Immature natural killer cell (primary cell): ENCODE measurements around the gene CADM1. TPM values are rescaled to one million over a fixed set of nuclear protein-coding genes. Genes with fewer than 3 reads are reported as not detected.

Source experiments
- DNase-seq, 3 donors: peaks; one replicate each; pipeline ENCODE4 v3.0.0; 2022; ENCODE audit warnings: mixed read lengths in 1 of 3
- H3K27ac Mint-ChIP-seq, 6 donors: one replicate each; pipeline ENCODE4 v1.8.0; 2020; ENCODE audit warnings: mixed read lengths in 6 of 6, mild to moderate bottlenecking in 5 of 6, inconsistent platforms in 4 of 6, moderate library complexity in 3 of 6
- H3K27me3 Mint-ChIP-seq, 3 donors: one replicate each; pipeline ENCODE4 v1.8.0; 2020 to 2021; ENCODE audit warnings: low read depth in 3 of 3, mild to moderate bottlenecking in 3 of 3, mixed read lengths in 3 of 3, moderate library complexity in 3 of 3, inconsistent platforms in 1 of 3
- H3K36me3 Mint-ChIP-seq, 3 donors: one replicate each; pipeline ENCODE4 v1.8.0; 2020; ENCODE audit warnings: mixed read lengths in 3 of 3, inconsistent platforms in 2 of 3, mild to moderate bottlenecking in 2 of 3
- H3K4me1 Mint-ChIP-seq, 2 donors: one replicate each; pipeline ENCODE4 v1.8.0; 2020; ENCODE audit warnings: inconsistent platforms in 2 of 2, mild to moderate bottlenecking in 2 of 2, mixed read lengths in 2 of 2, moderate library complexity in 1 of 2
- H3K4me3 Mint-ChIP-seq, 5 donors: one replicate each; pipeline ENCODE4 v1.8.0; 2020; ENCODE audit warnings: mild to moderate bottlenecking in 5 of 5, mixed read lengths in 5 of 5, inconsistent platforms in 3 of 5, moderate library complexity in 3 of 5
- H3K9me3 Mint-ChIP-seq, 6 donors: one replicate each; pipeline ENCODE4 v1.8.0; 2020; ENCODE audit warnings: mild to moderate bottlenecking in 6 of 6, mixed read lengths in 6 of 6, inconsistent platforms in 4 of 6, moderate library complexity in 3 of 6
- polyA plus RNA-seq, 3 donors: library from polyadenylated mRNA; unstranded; fragments of 300-500 nt; fragmentation: Illumina TruSeq; gene quantifications; one replicate each; pipeline ENCODE4 v1.2.3, GENCODE V29; 2021

CADM1 gene
- polyA plus RNA-seq, 3 donors from 2014 or later: 1.0 to 2.4 (median 1.1) TPM

- Mint-ChIP-seq H3K9me3 (no peaks in the 10 kb centered on the region), H3K27ac (no peak overlapping the region), H3K4me3 (no peak overlapping the region), H3K36me3 (no peaks in the 10 kb centered on the region), H3K4me1 (no peaks in the 10 kb centered on the region), H3K27me3 (peaks cover 0 to 2% (median 0%) of the 10 kb centered on the region in 3 donors)
- DNase-seq: no peak
Observed at GRCh38 chr11:115384236-115384635, 120.0 kb downstream of the CADM1 start.

GRCh38 chr11:115383431-115383830, 120.8 kb downstream of the CADM1 start:
- Mint-ChIP-seq H3K4me1 (no peaks in the 10 kb centered on the region), H3K4me3 (no peak overlapping the region), H3K27me3 (peaks cover 0 to 2% (median 0%) of the 10 kb centered on the region in 3 donors), H3K9me3 (no peaks in the 10 kb centered on the region), H3K27ac (no peak overlapping the region), H3K36me3 (no peaks in the 10 kb centered on the region)
- no peak for DNase-seq

- Mint-ChIP-seq H3K27ac (no peak overlapping the region), H3K36me3 (no peaks in the 10 kb centered on the region), H3K4me1 (no peaks in the 10 kb centered on the region), H3K9me3 (no peaks in the 10 kb centered on the region), H3K4me3 (no peak overlapping the region), H3K27me3 (peaks cover 0 to 2% (median 0%) of the 10 kb centered on the region in 3 donors)
- no peak for DNase-seq
Observed at GRCh38 chr11:115379528-115379927, 124.7 kb downstream of the CADM1 start.

GRCh38 chr11:115378557-115378956, 125.7 kb downstream of the CADM1 start:
- no peaks in the 10 kb centered on the region for H3K9me3 Mint-ChIP-seq
- H3K36me3 Mint-ChIP-seq: no peaks in the 10 kb centered on the region
- H3K4me3 Mint-ChIP-seq: no peak overlapping the region
- no peaks in the 10 kb centered on the region for H3K4me1 Mint-ChIP-seq
- no peak overlapping the region for H3K27ac Mint-ChIP-seq
- no peak for DNase-seq
- peaks cover 0 to 2% (median 0%) of the 10 kb centered on the region in 3 donors for H3K27me3 Mint-ChIP-seq

- no peak overlapping the region for H3K27ac Mint-ChIP-seq
- no peak for DNase-seq
- H3K4me1 Mint-ChIP-seq: no peaks in the 10 kb centered on the region
- no peaks in the 10 kb centered on the region for H3K36me3 Mint-ChIP-seq
- no peak overlapping the region for H3K4me3 Mint-ChIP-seq
- H3K9me3 Mint-ChIP-seq: no peaks in the 10 kb centered on the region
- H3K27me3 Mint-ChIP-seq: peaks cover 0 to 2% (median 0%) of the 10 kb centered on the region in 3 donors
Observed at GRCh38 chr11:115377882-115378296, 126.3 kb downstream of the CADM1 start.

GRCh38 chr11:115368616-115369015, 135.6 kb downstream of the CADM1 start:
- DNase-seq: no peak
- Mint-ChIP-seq H3K27me3 (peaks cover 0 to 2% (median 0%) of the 10 kb centered on the region in 3 donors), H3K4me3 (no peak overlapping the region), H3K27ac (no peak overlapping the region), H3K9me3 (peaks cover 0 to 5% (median 0%) of the 10 kb centered on the region in 6 donors), H3K4me1 (no peaks in the 10 kb centered on the region), H3K36me3 (no peaks in the 10 kb centered on the region)

- no peaks in the 10 kb centered on the region for H3K4me1 Mint-ChIP-seq
- DNase-seq: no peak
- no peak overlapping the region for H3K27ac Mint-ChIP-seq
- H3K27me3 Mint-ChIP-seq: peaks cover 0 to 2% (median 0%) of the 10 kb centered on the region in 3 donors
- peaks cover 0 to 5% (median 0%) of the 10 kb centered on the region in 6 donors for H3K9me3 Mint-ChIP-seq
- H3K36me3 Mint-ChIP-seq: no peaks in the 10 kb centered on the region
- no peak overlapping the region for H3K4me3 Mint-ChIP-seq
Observed at GRCh38 chr11:115366826-115367225, 137.4 kb downstream of the CADM1 start.

GRCh38 chr11:115365907-115366306, 138.3 kb downstream of the CADM1 start:
- Mint-ChIP-seq H3K4me3 (no peak overlapping the region), H3K36me3 (no peaks in the 10 kb centered on the region), H3K9me3 (peaks cover 0 to 5% (median 0%) of the 10 kb centered on the region in 6 donors), H3K27me3 (peaks cover 0 to 2% (median 0%) of the 10 kb centered on the region in 3 donors), H3K27ac (no peak overlapping the region), H3K4me1 (no peaks in the 10 kb centered on the region)
- DNase-seq: no peak

- Mint-ChIP-seq H3K9me3 (peaks cover 0 to 3% (median 0%) of the 10 kb centered on the region in 6 donors), H3K36me3 (no peaks in the 10 kb centered on the region), H3K4me1 (no peaks in the 10 kb centered on the region), H3K4me3 (no peak overlapping the region), H3K27ac (no peak overlapping the region), H3K27me3 (peaks cover 0 to 2% (median 0%) of the 10 kb centered on the region in 3 donors)
- DNase-seq: no peak
Observed at GRCh38 chr11:115364896-115365295, 139.3 kb downstream of the CADM1 start.

- Mint-ChIP-seq H3K9me3 (peaks cover 0 to 3% (median 0%) of the 10 kb centered on the region in 6 donors), H3K27ac (no peak overlapping the region), H3K4me3 (no peak overlapping the region), H3K4me1 (no peaks in the 10 kb centered on the region), H3K27me3 (no peaks in the 10 kb centered on the region), H3K36me3 (no peaks in the 10 kb centered on the region)
- no peak for DNase-seq
Observed at GRCh38 chr11:115363921-115364320, 140.3 kb downstream of the CADM1 start.

GRCh38 chr11:115363426-115363825, 140.8 kb downstream of the CADM1 start:
- Mint-ChIP-seq H3K36me3 (no peaks in the 10 kb centered on the region), H3K27ac (no peak overlapping the region), H3K4me1 (no peaks in the 10 kb centered on the region), H3K4me3 (no peak overlapping the region), H3K27me3 (no peaks in the 10 kb centered on the region), H3K9me3 (peaks cover 0 to 3% (median 0%) of the 10 kb centered on the region in 6 donors)
- DNase-seq: no peak

- Mint-ChIP-seq H3K9me3 (peaks cover 0 to 2% (median 0%) of the 10 kb centered on the region in 6 donors), H3K4me3 (no peak overlapping the region), H3K27ac (no peak overlapping the region), H3K4me1 (no peaks in the 10 kb centered on the region), H3K36me3 (no peaks in the 10 kb centered on the region), H3K27me3 (peaks cover 0 to under 1% (median 0%) of the 10 kb centered on the region in 3 donors)
- DNase-seq: no peak
Observed at GRCh38 chr11:115362997-115363396, 141.2 kb downstream of the CADM1 start.

GRCh38 chr11:115361025-115361424, 143.2 kb downstream of the CADM1 start:
- Mint-ChIP-seq H3K4me1 (no peaks in the 10 kb centered on the region), H3K4me3 (no peak overlapping the region), H3K9me3 (no peaks in the 10 kb centered on the region), H3K27me3 (peaks cover 0 to 2% (median 0%) of the 10 kb centered on the region in 3 donors), H3K27ac (no peak overlapping the region), H3K36me3 (no peaks in the 10 kb centered on the region)
- no peak for DNase-seq

- no peak overlapping the region for H3K4me3 Mint-ChIP-seq
- no peak overlapping the region for H3K27ac Mint-ChIP-seq
- peaks cover 0 to 2% (median 0%) of the 10 kb centered on the region in 3 donors for H3K27me3 Mint-ChIP-seq
- no peaks in the 10 kb centered on the region for H3K9me3 Mint-ChIP-seq
- H3K36me3 Mint-ChIP-seq: no peaks in the 10 kb centered on the region
- H3K4me1 Mint-ChIP-seq: no peaks in the 10 kb centered on the region
- no peak for DNase-seq
Observed at GRCh38 chr11:115360186-115360824, 143.9 kb downstream of the CADM1 start.

- no peak for DNase-seq
- H3K27me3 Mint-ChIP-seq: peaks cover 0 to 2% (median 0%) of the 10 kb centered on the region in 3 donors
- no peaks in the 10 kb centered on the region for H3K4me1 Mint-ChIP-seq
- no peaks in the 10 kb centered on the region for H3K36me3 Mint-ChIP-seq
- no peak overlapping the region for H3K4me3 Mint-ChIP-seq
- H3K27ac Mint-ChIP-seq: no peak overlapping the region
- no peaks in the 10 kb centered on the region for H3K9me3 Mint-ChIP-seq
Observed at GRCh38 chr11:115357066-115357465, 147.1 kb downstream of the CADM1 start.
